ENCODE data around the gene PCDHGA1.

DNA sequence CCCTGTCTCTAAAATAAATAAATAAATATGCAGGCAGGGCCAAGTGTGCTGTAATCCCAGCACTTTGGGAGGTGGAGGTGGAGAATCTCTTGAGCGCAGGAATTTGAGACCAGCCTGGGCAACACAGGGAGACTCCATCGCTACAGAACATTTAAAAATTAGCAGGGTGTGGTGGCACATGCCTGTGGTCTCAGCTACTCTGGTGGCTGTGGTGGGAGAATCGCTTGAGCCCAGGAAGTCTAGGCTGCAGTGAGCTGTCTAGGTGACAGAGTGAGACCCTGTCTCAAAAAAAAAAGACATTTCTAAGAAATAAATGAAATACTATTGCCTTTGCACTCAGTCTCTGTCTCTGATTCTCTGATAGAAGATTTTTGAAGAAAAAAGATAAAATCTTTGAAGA is 81.3 kb downstream of the PCDHGA1 start:
- TF ChIP-seq POLR2A (IDR thresholded peaks at IDR 0.05) (no peak), CTCF (IDR thresholded peaks at IDR 0.05) (no peak)

All from right lobe of liver (tissue), 4 donors.